ENCODE results near the gene METTL4.

GRCh38 chr18:2502880-2503279 lies 68.4 kb downstream of the METTL4 start:
- TF ChIP-seq CTCF (IDR thresholded peaks at IDR 0.05; ENCODE audit: insufficient read depth, low read length) (no peak), GABPA (IDR thresholded peaks at IDR 0.05; ENCODE audit: low read depth) (no peak), REST (IDR thresholded peaks at IDR 0.05; ENCODE audit: insufficient replicate concordance, low read depth) (no peak), POLR2AphosphoS5 (IDR thresholded peaks at IDR 0.05; ENCODE audit: low read depth) (no peak)
